Measurements from ENCODE around the gene TLDC2.

- no peak for TF ChIP-seq CTCF (IDR thresholded peaks at IDR 0.05)
- TF ChIP-seq POLR2A (IDR thresholded peaks at IDR 0.05): no peak
- TF ChIP-seq POLR2AphosphoS5 (IDR thresholded peaks at IDR 0.05): no peak
Observed at GRCh38 chr20:36851490-36851889, 24.4 kb upstream of the TLDC2 start.
